ENCODE data around the gene SAE1. TPM values are rescaled to one million over a fixed set of nuclear protein-coding genes. Genes with fewer than 3 reads are reported as not detected.
A peak's percentile ranks its signal among the peaks of the same experiment; 100 is the strongest.

Gene SAE1
- total RNA-seq, 1 experiment from 2014 or later, result 140 TPM

GRCh38 chr19:47256693-47257410, 126.2 kb downstream of the SAE1 start:
- Histone ChIP-seq H3K36me3 (ENCODE audit: control insufficient read depth, insufficient read depth, low read length) (no peaks in the 10 kb centered on the region; the same call in 1 of the 2 replicates), H3K4me3 (ENCODE audit: low read depth in 2 of 2, low read length in 2 of 2) (peak overlapping the region in 1 of 2 experiments; percentile 65; a peak in 3 of 4 replicates), H3K27ac (ENCODE audit: low read length) (no peak overlapping the region; the same call in 1 of the 2 replicates), H3K9me3 (ENCODE audit: control insufficient read depth, insufficient read depth, low read depth, low read length) (no peaks in the 10 kb centered on the region), H3K4me1 (ENCODE audit: control insufficient read depth, insufficient read depth, low read length) (peaks cover 6% of the 10 kb centered on the region), H3K27me3 (ENCODE audit: control insufficient read depth, insufficient read depth, low read length) (no peaks in the 10 kb centered on the region)
- TF ChIP-seq REST (IDR thresholded peaks at IDR 0.05; ENCODE audit: insufficient read depth in 1 of 2, low read depth in 2 of 2, low read length in 1 of 2) (no peak), SIN3A (IDR thresholded peaks at IDR 0.05; ENCODE audit: borderline replicate concordance, insufficient read depth, low read depth, low read length) (0 out of 2 replicates have a peak, but pooled peaks have one; percentile 2), POLR2AphosphoS5 (IDR thresholded peaks at IDR 0.05; ENCODE audit: low read depth, low read length) (0 out of 2 replicates have a peak, but pooled peaks have one; percentile 52), TCF7L2 (IDR thresholded peaks at IDR 0.05; ENCODE audit: low read depth, low read length) (no peak)
- TF ChIP-seq, protein P1, sequence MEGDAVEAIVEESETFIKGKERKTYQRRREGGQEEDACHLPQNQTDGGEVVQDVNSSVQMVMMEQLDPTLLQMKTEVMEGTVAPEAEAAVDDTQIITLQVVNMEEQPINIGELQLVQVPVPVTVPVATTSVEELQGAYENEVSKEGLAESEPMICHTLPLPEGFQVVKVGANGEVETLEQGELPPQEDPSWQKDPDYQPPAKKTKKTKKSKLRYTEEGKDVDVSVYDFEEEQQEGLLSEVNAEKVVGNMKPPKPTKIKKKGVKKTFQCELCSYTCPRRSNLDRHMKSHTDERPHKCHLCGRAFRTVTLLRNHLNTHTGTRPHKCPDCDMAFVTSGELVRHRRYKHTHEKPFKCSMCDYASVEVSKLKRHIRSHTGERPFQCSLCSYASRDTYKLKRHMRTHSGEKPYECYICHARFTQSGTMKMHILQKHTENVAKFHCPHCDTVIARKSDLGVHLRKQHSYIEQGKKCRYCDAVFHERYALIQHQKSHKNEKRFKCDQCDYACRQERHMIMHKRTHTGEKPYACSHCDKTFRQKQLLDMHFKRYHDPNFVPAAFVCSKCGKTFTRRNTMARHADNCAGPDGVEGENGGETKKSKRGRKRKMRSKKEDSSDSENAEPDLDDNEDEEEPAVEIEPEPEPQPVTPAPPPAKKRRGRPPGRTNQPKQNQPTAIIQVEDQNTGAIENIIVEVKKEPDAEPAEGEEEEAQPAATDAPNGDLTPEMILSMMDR (IDR thresholded peaks at IDR 0.05), result no peak
- DNase-seq (ENCODE audit: low read depth, low spot score) (no peak), ATAC-seq (peak; percentile 87)
- BruUV-seq (replicated peaks), result no TSS peak
- intact Hi-C loops (cut with micrococcal nuclease; ENCODE audit: unreplicated experiment) (no loop called here), in situ Hi-C loops (cut with HindIII; ENCODE audit: low pct_unique_long_range_greater_than_20kb, low sequenced_read_pairs) (no loop called here)
- POLR2A ChIA-PET, result interaction anchor here (0.6 to 1.5 kb wide), 5 partner anchors 13 to 546 kb away, joined by 3 to 29 read pairs (median 4); partner anchors contain the start of genes INAFM1 and ZC3H4
- CTCF ChIA-PET, result interaction anchor here (0.6 to 1.4 kb wide), 4 partner anchors 13 to 337 kb away, joined by 4 to 9 read pairs (median 6); no protein-coding TSS in a partner anchor

DNA sequence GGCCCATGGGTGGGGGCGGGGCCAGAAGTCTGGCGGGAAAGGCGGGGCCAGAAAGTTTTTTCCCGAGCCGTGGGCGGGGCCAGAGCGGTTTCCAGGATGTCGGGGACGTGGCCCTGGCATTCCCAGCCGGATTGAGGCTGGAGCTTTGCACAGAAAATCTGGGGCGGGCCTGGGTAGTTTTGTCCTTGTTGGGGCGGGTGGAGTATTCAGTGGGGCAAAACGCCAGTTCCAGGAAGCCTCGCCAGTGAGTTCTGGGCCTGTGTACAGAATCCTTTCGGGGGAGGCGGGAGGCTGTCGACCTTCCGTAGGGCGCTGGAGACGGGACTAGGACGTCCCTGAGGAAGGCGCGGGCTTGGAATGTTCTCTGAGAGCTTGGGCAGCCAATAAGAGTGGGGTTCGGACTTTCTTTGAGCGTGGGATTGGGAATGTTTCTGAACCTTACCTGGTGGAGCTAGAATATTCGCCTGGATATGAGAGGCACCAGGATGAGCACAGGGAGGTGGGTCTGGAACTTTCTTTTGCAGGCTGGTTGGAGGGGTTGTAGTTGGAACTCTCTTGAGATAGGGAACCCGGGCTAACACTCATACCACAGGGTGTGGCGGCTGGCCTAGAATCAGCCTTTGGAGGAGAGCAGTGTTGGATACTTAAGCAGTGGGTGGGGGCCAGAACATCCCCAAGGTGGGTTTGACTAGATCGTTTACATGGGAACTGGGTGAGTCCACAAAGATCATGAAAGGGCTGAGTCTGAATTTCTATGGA, 127.0 kb downstream of the SAE1 start:
- no peaks in the 10 kb centered on the region; the same call in 1 of the 2 replicates for H3K36me3 ChIP-seq (ENCODE audit: control insufficient read depth, insufficient read depth, low read length)
- TSS peak; percentile 86 for BruUV-seq (replicated peaks)
- H3K27ac ChIP-seq (ENCODE audit: low read length), result peak overlapping the region; percentile 91
- TF ChIP-seq POLR2AphosphoS5 (IDR thresholded peaks at IDR 0.05; ENCODE audit: low read depth, low read length) (peak; percentile 67), REST (IDR thresholded peaks at IDR 0.05; ENCODE audit: insufficient read depth in 1 of 2, low read depth in 2 of 2, low read length in 1 of 2) (no peak), SIN3A (IDR thresholded peaks at IDR 0.05; ENCODE audit: borderline replicate concordance, insufficient read depth, low read depth, low read length) (no peak)
- TF ChIP-seq, protein P1 (IDR thresholded peaks at IDR 0.05), result no peak
- in situ Hi-C loops (cut with HindIII; ENCODE audit: low pct_unique_long_range_greater_than_20kb, low sequenced_read_pairs) (no loop called here), intact Hi-C loops (cut with micrococcal nuclease; ENCODE audit: unreplicated experiment) (no loop called here)
- peak overlapping the region; percentile 65 to 89 for H3K4me3 ChIP-seq (ENCODE audit: low read depth in 2 of 2, low read length in 2 of 2)
- ATAC-seq (peak; percentile 28), DNase-seq (ENCODE audit: low read depth, low spot score) (no peak)
- no peaks in the 10 kb centered on the region for H3K9me3 ChIP-seq (ENCODE audit: control insufficient read depth, insufficient read depth, low read depth, low read length)
- CTCF ChIA-PET, result interaction anchor here (0.6 to 0.7 kb wide), 2 partner anchors 120 to 338 kb away, joined by 3 to 5 read pairs; no protein-coding TSS in a partner anchor
- POLR2A ChIA-PET, result no interaction called here
- no peaks in the 10 kb centered on the region for H3K27me3 ChIP-seq (ENCODE audit: control insufficient read depth, insufficient read depth, low read length)
- H3K4me1 ChIP-seq (ENCODE audit: control insufficient read depth, insufficient read depth, low read length), result peaks cover 6% of the 10 kb centered on the region

Data from Panc1 (cell line).